GM21447 (cell line): ENCODE results near the gene PTGIS.

Experiments used
- ATAC-seq: cut with Tn5 transposase; IDR thresholded peaks from one replicate; pipeline ENCODE4 v1.9.1; 2021; ENCODE audit not compliant: unreplicated experiment

The PTGIS gene

DNA sequence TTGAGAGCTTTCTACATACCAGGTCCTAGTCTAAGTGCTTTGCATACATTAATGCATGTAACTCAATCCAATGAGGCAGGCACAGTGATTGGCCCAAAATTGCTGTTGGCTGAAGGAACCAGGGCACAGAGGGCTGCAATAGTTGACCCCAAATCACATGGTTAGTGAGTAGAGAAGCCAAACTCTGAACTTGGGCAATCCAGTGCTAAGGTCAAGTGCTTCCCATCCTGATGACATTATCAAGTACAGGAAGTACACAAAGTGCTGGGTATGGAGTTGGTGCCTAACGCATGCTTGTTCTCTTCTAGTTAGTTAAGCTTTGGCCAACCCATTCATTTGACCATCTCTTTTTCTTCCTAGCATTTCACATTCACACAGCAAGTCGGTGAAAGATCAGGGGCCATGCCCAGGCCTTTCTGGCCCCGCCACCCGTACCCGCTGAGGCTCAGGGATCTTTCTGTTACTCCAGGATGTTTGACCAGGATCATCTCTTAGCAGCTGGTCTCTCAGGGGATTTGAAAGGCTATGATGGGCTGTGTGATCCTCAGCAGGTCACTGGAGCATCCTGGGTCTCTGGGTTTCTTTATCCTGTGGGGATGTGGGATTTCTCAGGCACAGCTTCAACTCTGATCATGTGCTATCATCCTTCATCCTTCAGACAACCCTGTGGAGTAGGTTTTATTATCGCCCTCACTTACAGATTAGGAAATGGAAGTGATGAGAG, 92.5 kb downstream of the PTGIS start:
- ATAC-seq = no peak

DNA sequence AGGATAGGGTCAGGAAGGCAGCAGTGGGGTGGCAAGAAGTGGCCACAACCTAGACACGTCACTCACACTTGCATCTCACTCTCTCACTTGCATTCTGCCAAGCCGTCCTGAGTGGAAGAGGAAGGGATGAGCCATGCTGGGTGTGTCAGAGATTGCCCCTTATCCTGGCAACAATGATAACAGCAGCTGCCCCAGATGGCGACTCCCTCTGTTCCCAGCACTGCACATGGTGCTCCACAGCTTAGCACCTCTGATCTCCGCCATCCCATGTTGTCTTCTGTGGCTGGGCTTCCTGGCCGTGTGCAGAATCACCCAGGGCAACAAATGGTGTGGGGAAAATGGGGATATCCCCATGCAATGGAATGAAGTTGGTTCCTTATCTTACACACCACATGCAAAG, 96.5 kb downstream of the PTGIS start:
- no peak for ATAC-seq

DNA sequence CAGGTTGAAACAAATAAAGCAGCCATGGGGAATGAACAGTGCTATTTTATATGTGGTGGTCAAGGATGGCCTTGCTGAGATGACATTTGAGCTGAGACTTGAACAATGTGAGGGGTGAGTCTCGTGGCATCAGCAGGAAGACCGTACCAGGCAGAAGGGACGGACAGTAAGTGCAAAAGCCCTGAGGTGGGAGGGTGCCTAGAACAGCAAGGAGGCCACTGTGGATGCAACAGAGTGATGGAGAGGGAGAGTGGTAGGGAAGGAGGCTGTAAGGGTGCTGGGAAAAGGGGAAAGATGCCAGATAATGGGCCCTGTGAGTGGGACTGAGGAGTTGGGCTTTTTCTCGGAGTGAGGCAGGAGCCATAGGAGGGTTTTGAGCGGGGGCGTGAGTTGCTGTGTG, 97.0 kb downstream of the PTGIS start:
- ATAC-seq = no peak

DNA sequence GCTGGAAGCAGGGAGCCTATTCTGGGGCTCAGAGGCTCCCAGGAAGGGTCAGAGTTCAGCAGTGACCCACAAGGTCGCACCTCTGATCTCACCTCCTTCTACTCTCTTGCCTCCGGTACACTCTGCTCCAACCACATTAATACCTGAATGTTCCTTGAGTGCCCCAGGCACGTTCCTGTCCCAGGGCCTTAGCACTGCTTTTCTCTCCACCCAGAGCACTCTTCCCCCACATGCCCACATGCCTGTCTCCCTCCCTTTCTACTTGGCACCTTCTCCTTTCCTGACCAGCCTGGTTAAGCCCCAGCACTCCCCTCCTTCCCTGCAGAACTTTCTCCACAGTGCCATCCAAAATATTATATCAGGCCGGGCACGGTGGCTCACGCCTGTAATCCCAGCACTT, 98.9 kb downstream of the PTGIS start:
- ATAC-seq = no peak

DNA sequence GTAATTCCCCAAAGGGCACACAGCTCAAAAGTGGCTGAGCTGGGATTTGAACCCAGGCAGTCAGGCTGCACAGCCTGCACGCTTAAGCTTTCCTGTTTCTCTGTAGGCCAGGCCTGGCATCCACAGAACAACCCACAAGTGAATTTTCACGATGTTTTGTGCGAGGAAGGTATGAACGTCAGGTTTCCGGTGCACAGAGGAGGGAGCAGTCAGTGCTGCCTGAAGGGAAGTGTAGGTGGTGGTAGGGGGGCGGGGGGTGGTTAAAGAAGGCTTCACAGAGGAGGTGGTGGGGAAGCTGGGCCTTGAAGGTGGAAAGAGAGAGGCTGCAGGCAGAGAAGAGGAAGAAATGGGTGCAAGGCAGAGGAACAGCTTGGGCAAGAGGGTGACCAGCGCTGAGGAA, 99.5 kb downstream of the PTGIS start:
- ATAC-seq = no peak

DNA sequence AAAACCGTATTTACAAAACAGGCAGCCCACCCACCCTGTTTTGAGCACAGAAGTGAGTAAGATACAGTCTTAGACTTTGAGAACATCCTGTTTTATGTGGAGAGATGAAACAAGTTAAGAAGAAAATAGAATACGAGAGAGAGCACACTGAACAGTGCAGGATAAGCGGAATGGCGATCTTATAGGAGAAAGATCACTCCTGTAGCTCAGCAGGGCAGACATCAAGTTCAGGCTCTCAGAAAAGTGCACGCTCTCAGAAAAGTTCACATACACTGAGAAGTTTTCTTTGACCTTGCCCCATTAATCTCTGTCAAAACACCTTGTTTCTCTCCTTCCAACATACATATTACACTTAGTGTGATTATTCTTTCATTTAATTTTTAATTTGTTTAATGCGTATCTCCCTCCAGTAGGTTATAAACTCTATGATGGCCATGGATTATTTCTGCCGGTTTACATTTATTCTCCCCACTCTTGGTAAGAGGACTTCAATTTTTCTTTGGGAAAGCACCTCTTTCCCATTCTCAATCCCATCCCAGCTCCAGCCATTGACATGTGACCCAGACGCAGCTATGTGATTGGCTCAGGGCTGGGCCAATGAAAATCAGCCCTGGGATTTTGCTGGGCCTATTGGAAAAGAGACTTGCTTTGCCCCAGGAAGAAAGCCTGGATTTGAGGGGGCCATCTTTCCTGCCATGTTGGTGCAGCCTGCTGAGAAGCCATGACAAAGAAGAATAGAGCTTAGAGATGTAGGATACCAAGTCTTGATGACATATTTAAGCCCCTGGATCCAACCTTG, 101.6 kb downstream of the PTGIS start:
- no peak for ATAC-seq

DNA sequence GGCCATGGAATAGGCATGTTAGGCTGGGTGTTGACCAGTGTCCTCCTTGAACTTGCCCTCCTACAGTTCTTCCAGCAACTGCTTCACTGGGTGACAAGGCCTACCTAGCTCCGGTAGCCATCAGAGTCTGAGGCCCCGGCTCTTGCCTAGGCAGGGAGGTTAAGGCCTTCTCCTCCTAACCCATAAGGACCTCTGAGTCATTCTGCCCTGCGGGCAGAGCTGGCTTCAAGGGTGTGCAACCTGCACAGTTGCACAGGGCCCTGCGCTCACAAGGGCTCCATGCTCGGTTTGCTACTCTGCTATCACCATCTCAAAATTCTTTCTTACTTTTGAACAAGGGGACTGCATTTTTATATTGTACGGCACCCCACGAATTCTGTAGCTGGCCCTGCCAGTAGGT, 103.4 kb downstream of the PTGIS start:
- ATAC-seq = no peak

DNA sequence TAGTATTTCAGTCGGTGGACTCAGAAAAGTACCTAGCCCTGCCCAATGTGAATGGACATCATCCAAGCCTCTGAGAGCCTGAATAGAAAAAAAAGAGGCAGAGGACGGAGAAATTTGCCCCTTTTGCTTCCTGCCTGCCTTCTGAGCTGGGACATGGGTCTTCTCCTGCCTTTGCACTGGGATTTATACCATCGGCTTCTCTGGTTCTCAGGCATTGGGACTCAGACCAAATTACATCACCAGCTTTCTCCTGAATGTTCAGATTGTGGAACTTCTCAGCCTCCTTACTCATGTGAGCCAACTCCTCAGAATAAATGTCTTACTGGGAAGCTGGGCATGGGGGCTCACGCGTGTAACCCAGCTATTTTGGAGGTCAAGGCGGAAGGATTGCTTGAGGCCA, 105.3 kb downstream of the PTGIS start:
- no peak for ATAC-seq

DNA sequence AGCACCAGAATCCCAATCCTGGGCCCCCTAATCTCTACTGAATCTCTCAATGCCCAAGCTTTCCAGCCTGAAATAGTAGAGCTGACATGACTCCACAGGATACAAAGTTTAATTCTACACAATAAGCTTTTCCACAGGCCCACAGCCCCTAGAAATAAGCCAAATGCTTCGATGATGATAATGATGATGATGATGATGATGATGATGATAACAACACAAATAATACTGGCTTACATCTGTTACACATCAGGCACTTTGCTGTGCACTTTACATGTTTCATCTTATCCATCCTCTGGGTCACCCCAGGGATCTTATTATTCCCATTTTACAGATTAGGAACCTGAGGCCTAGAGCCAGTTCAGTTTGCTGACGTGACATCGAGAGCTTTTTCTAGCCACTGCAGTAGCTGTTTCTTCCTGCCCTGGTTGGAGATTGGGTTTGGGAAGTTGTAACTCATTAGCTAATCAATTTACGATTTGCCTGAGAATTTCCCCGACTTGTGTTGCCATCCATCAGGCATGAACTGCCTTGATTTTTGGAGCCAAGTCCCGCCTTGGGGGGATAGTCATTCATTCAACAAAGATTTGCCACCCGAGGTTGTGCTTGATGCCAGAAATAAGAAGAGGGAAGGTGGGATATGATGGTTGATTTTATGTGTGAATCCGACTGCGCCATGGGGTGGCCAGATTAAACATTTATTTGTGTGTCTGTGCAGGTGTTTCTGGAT, 105.9 kb downstream of the PTGIS start:
- no peak for ATAC-seq

DNA sequence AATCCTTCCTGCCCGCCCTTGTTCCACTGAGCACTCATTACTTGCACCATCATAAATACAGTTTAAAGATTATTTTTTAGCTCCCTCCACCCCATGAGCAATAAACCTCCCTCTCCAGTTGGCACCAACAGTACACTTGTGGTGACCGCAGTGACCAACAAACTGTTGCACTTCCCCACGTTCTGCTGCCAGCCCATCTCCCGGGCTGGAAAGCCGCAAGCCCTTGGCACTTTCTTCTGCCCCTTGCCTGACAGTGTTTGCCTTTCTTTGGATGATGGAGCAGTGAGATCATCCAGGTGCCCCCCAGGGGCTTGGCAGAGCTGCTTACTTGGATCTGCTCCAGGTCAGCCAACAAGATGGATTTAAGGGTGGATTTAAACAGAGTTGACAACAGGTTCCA, 107.0 kb downstream of the PTGIS start:
- ATAC-seq = no peak

DNA sequence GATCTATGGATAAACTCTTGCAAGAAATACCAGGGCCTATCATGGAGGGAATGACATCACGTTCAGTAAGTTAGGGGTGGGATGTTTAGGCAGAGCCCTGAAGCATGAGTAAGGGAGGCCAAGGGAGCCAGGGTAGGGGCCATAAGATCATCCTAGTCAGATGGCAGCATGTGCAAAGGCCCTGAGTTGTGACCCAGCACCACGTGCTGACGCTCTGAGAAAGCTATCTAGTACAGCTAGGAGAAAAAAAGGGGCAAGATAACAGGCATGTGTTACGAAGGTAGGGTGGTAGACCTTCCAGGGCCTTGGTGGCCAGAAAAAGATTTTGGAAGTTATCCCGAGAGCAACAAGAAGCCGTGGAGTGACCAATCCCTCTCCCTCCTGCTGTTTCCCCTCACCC, 107.8 kb downstream of the PTGIS start:
- ATAC-seq = no peak

DNA sequence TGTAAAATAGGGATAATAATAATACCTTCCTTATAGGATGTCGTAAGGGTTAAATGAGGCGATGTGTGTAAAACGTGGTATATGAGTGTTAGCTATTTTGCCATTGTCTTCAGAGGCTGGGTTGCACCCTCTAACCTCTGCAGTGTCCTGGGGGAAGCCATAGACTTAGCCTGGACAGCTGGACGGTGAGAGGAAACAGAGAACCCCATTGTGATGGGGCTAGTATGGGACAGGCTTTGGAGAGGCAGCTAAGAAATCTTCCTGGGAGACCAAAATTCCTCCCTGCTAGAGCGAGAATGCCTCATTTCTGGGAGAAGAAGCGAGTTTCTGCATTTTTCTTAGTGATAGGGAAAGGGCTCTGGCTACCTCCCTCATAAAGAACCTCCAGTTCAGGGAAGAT, 108.3 kb downstream of the PTGIS start:
- ATAC-seq = no peak

DNA sequence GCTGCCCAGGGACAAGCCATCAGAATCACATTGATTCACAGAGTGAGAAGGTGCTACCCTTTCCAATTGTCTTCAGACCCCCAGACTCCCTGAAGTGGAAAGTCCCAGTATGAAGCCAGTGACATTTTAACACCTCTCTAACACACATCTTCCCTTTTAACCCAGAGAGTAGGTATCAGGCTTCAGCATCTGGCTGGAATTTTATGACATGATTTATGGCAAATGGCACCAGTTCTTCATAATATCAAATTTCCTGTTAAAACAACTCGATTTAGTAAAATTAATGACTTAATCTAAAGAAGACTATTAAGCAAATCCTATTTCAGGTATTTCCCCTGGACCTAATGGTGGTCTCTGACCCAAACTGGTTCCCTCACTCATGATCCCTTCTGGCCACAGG, 110.5 kb downstream of the PTGIS start:
- ATAC-seq = no peak

DNA sequence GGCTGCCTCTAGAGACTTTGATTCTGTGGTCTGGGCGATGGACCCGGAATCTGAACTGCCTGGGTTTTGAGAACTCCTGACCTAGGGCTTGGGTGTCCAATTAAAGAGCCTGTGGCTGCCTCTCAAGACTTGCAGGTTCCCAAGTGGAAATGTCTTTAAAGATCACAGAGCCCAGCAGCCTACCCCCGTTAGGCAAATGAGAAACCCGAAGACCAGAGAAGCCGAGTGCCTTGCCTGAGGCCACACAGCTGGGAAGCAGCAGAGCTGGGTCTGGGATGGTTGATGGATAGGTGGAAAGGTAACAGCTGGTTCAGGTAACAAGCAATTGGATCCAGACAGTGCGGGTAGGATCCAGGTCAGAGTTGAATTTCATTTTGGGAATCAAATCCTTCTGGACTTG, 111.3 kb downstream of the PTGIS start:
- ATAC-seq = no peak

DNA sequence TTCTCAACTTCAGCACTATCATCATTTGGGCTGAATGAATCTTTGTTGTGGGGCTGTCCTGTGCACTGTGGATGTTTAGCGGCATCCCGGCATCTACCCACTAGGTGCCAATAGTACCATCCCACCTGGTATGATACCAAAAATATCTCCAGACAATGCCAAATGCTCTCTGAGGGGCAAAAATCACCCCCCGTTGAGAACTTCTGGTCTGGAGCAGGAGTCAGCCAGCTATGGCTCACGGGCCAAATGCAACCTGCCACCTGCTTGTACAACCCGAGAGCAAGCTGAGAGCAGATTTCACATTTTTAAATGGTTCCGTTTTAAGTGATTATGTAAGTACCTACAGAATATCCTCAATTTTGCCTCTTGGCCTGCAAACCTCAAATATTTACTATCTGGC, 112.2 kb downstream of the PTGIS start:
- no peak for ATAC-seq
